SU-DHL-6 (cell line): Measurements from ENCODE around the gene PLA2G6.

Source experiments
- H2AFZ ChIP-seq: fragments of 200-600 bp; sonication (generic); 2 replicates; pipeline ENCODE4 v1.6.1; 2014; ENCODE audit warnings: low read depth, mild to moderate bottlenecking, moderate library complexity, mixed read lengths, antibody characterized with exemption, low read length; ENCODE audit not compliant: severe bottlenecking
- H3F3A ChIP-seq: fragments of 200-600 bp; shearing (Covaris generic); 2 replicates; pipeline ENCODE4 v1.6.0; 2016; ENCODE audit warnings: antibody characterized with exemption, mild to moderate bottlenecking; ENCODE audit not compliant: insufficient read depth
- H3K27ac ChIP-seq: fragments of 200-600 bp; sonication (generic); 2 replicates; pipeline ENCODE4 v1.5.1; 2016; ENCODE audit warnings: low read depth, mild to moderate bottlenecking, low read length, moderate library complexity, mixed read lengths
- H3K27me3 ChIP-seq: fragments of 200-600 bp; sonication (generic), shearing (Covaris generic); 2 replicates; pipeline ENCODE4 v1.6.0; 2014; ENCODE audit warnings: mild to moderate bottlenecking, low read length
- H3K36me3 ChIP-seq: fragments of 200-600 bp; sonication (generic); 2 replicates; pipeline ENCODE4 v1.6.1; 2014; ENCODE audit warnings: mild to moderate bottlenecking, low read length, mixed read lengths
- H3K4me2 ChIP-seq: fragments of 300-600, 200-600 bp; shearing (Covaris generic), sonication (generic); 2 replicates; pipeline ENCODE4 v1.6.0; 2014; ENCODE audit warnings: low read length, low read depth, mild to moderate bottlenecking; ENCODE audit not compliant: poor library complexity, severe bottlenecking
- H3K4me3 ChIP-seq: fragments of 200-600 bp; sonication (generic); 2 replicates; pipeline ENCODE4 v1.5.1; 2014; ENCODE audit warnings: antibody characterized with exemption, low read length, mild to moderate bottlenecking, mixed read lengths; ENCODE audit not compliant: insufficient read depth, poor library complexity, severe bottlenecking
- H3K79me2 ChIP-seq: fragments of 200-600 bp; sonication (generic); 2 replicates; pipeline ENCODE4 v1.6.1; 2014; ENCODE audit warnings: mild to moderate bottlenecking, low read length, moderate library complexity; ENCODE audit not compliant: insufficient read depth
- H3K9ac ChIP-seq: fragments of 200-600 bp; sonication (generic); 2 replicates; pipeline ENCODE4 v1.7.0; 2014; ENCODE audit warnings: mild to moderate bottlenecking, low read length
- H3K9me2 ChIP-seq: fragments of 200-600 bp; sonication (generic); replicated peaks from 2 replicates; pipeline ENCODE4 v1.6.1; 2014; ENCODE audit warnings: low read length; ENCODE audit not compliant: insufficient read depth
- H3K9me3 ChIP-seq: fragments of 200-600 bp; sonication (generic); 2 replicates; pipeline ENCODE4 v1.6.1; 2014; ENCODE audit warnings: low read length, mixed read lengths; ENCODE audit not compliant: insufficient read depth
- H4K20me1 ChIP-seq: fragments of 200-600 bp; sonication (generic); 2 replicates; pipeline ENCODE4 v1.6.1; 2014; ENCODE audit warnings: low read depth, mild to moderate bottlenecking, antibody characterized with exemption, low read length, moderate library complexity, mixed read lengths
- EZH2phosphoT487 ChIP-seq: fragments of 200-600 bp; sonication (generic), shearing (Covaris generic); conservative IDR thresholded peaks from 2 replicates; pipeline ENCODE4 v1.6.1; 2018; ENCODE audit warnings: mild to moderate bottlenecking, antibody characterized with exemption, low read length, moderate library complexity, mixed read lengths
- TF ChIP-seq, protein P1 (sequence below): fragments of 200-600 bp; sonication (generic); IDR thresholded peaks from one replicate; pipeline ENCODE4 v1.5.1; 2017; ENCODE audit warnings: antibody characterized with exemption, mild to moderate bottlenecking, low read length, moderate library complexity; ENCODE audit not compliant: insufficient read depth, poor library complexity, severe bottlenecking

Gene PLA2G6

DNA sequence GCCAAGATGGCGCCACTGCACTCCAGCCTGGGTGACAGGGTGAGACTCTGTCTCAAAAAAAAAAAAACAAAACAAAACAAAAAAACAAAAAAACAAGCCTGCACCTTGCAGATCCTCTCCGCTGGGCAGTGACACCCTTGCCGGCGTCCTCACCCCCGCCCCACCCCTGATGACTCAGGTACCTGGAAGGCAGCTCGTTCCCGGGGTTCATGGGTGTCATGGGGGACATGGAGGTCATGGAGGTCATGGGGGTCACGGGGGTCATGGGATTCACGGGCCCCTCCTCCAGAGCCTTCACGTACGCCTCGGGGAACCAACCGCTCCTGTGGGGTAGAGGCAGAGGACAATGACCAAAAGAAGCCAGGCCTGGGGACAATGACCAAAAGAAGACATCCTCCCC lies 94.7 kb downstream of the PLA2G6 start:
- no peak overlapping the region for H3K27ac ChIP-seq
- H4K20me1 ChIP-seq: no peaks in the 10 kb centered on the region
- no peaks in the 10 kb centered on the region for H3K9me3 ChIP-seq
- H3K9ac ChIP-seq: no peak overlapping the region
- H3K4me2 ChIP-seq: no peak overlapping the region
- H3F3A ChIP-seq: no peaks in the 10 kb centered on the region
- H3K79me2 ChIP-seq: no peaks in the 10 kb centered on the region
- TF ChIP-seq, protein P1, sequence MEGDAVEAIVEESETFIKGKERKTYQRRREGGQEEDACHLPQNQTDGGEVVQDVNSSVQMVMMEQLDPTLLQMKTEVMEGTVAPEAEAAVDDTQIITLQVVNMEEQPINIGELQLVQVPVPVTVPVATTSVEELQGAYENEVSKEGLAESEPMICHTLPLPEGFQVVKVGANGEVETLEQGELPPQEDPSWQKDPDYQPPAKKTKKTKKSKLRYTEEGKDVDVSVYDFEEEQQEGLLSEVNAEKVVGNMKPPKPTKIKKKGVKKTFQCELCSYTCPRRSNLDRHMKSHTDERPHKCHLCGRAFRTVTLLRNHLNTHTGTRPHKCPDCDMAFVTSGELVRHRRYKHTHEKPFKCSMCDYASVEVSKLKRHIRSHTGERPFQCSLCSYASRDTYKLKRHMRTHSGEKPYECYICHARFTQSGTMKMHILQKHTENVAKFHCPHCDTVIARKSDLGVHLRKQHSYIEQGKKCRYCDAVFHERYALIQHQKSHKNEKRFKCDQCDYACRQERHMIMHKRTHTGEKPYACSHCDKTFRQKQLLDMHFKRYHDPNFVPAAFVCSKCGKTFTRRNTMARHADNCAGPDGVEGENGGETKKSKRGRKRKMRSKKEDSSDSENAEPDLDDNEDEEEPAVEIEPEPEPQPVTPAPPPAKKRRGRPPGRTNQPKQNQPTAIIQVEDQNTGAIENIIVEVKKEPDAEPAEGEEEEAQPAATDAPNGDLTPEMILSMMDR: no peak
- TF ChIP-seq EZH2phosphoT487: no peak
- no peak overlapping the region for H3K4me3 ChIP-seq
- H2AFZ ChIP-seq: no peak overlapping the region
- no peaks in the 10 kb centered on the region for H3K36me3 ChIP-seq
- no peaks in the 10 kb centered on the region for H3K27me3 ChIP-seq
- H3K9me2 ChIP-seq: no peaks in the 10 kb centered on the region

GRCh38 chr22:38086001-38086845 lies 95.4 kb downstream of the PLA2G6 start:
- Histone ChIP-seq H3F3A (no peaks in the 10 kb centered on the region), H3K27ac (no peak overlapping the region), H3K9me3 (no peaks in the 10 kb centered on the region), H3K36me3 (no peaks in the 10 kb centered on the region), H3K4me2 (no peak overlapping the region), H3K27me3 (no peaks in the 10 kb centered on the region), H3K79me2 (no peaks in the 10 kb centered on the region), H2AFZ (no peak overlapping the region), H4K20me1 (no peaks in the 10 kb centered on the region), H3K9me2 (no peaks in the 10 kb centered on the region), H3K4me3 (no peak overlapping the region), H3K9ac (no peak overlapping the region)
- no peak for TF ChIP-seq EZH2phosphoT487
- TF ChIP-seq, protein P1: no peak

GRCh38 chr22:38085501-38085900 lies 96.1 kb downstream of the PLA2G6 start:
- no peak overlapping the region for H3K27ac ChIP-seq
- TF ChIP-seq, protein P1: no peak
- TF ChIP-seq EZH2phosphoT487: no peak

More at GRCh38 chr22:38085501-38085900, 96.1 kb downstream of the PLA2G6 start:
- Histone ChIP-seq H2AFZ (no peak overlapping the region), H3K79me2 (no peaks in the 10 kb centered on the region), H3K9me3 (no peaks in the 10 kb centered on the region), H3K9ac (no peak overlapping the region), H3K4me2 (no peak overlapping the region), H3K4me3 (no peak overlapping the region), H3K36me3 (no peaks in the 10 kb centered on the region), H3F3A (no peaks in the 10 kb centered on the region), H4K20me1 (no peaks in the 10 kb centered on the region), H3K9me2 (no peaks in the 10 kb centered on the region), H3K27me3 (no peaks in the 10 kb centered on the region)
